Keratinocyte (primary cell): ENCODE measurements around the gene ACOT7. TPM values are rescaled to one million over a fixed set of nuclear protein-coding genes. Genes with fewer than 3 reads are reported as not detected.
A peak's percentile ranks its signal among the peaks of the same experiment; 100 is the strongest.

Experiments
- DNase-seq: peaks from one replicate; pipeline ENCODE4 v3.0.0-alpha.2; 2011; ENCODE audit warnings: low read depth, missing footprints, low spot score
- FAIRE-seq: peaks from 2 replicates; lab custom pipeline; 2011; peaks lifted over from hg19 to GRCh38; lab: Jason Lieb, UNC
- H2AFZ ChIP-seq: 2 replicates; pipeline ENCODE4 v1.6.0; 2012; ENCODE audit warnings: low read length, control low read depth, inconsistent platforms; ENCODE audit not compliant: control insufficient read depth
- H3K27ac ChIP-seq: 2 replicates; pipeline ENCODE4 v1.5.1; 2011; ENCODE audit warnings: low read length; ENCODE audit not compliant: control insufficient read depth, insufficient read depth
- H3K27me3 ChIP-seq: 3 replicates; pipeline ENCODE4 v1.6.0; 2011; ENCODE audit warnings: low read length; ENCODE audit not compliant: control insufficient read depth, insufficient read depth; ENCODE audit errors: extremely low read depth
- H3K36me3 ChIP-seq, 2 experiments: 2 replicates in 1 of 2; 3 replicates in 1 of 2; pipeline ENCODE4 v1.5.1; 2011; ENCODE audit warnings: low read length in 2 of 2, mild to moderate bottlenecking in 1 of 2; ENCODE audit not compliant: control insufficient read depth in 2 of 2, insufficient read depth in 2 of 2; ENCODE audit errors: extremely low read depth in 1 of 2
- H3K4me1 ChIP-seq: 3 replicates; pipeline ENCODE4 v1.5.1; 2011; ENCODE audit warnings: low read length; ENCODE audit not compliant: control insufficient read depth, insufficient read depth; ENCODE audit errors: extremely low read depth
- H3K4me2 ChIP-seq: 3 replicates; pipeline ENCODE4 v1.6.0; 2011; ENCODE audit warnings: low read depth, low read length; ENCODE audit not compliant: control insufficient read depth, insufficient read depth; ENCODE audit errors: extremely low read depth
- H3K4me3 ChIP-seq, 3 experiments: fragments of 200-600 bp in 1 of 3; sonication (generic) in 1 of 3; 2 replicates in 2 of 3; 3 replicates in 1 of 3; pipeline ENCODE4 v1.5.1; 2011 to 2016; ENCODE audit warnings: low read length in 3 of 3, mild to moderate bottlenecking in 3 of 3, control low read depth in 2 of 3, inconsistent platforms in 1 of 3, low read depth in 1 of 3, mixed read lengths in 1 of 3, mixed run types in 1 of 3, moderate library complexity in 1 of 3; ENCODE audit not compliant: control insufficient read depth in 2 of 3, insufficient read depth in 2 of 3; ENCODE audit errors: extremely low read depth in 1 of 3
- H3K79me2 ChIP-seq: 2 replicates; pipeline ENCODE4 v1.6.0; 2012; ENCODE audit warnings: low read length; ENCODE audit not compliant: control insufficient read depth, insufficient read depth
- H3K9ac ChIP-seq: 3 replicates; pipeline ENCODE4 v1.6.0; 2011; ENCODE audit warnings: low read length; ENCODE audit not compliant: control insufficient read depth, insufficient read depth; ENCODE audit errors: extremely low read depth
- H3K9me1 ChIP-seq: 3 replicates; pipeline ENCODE4 v1.6.0; 2011; ENCODE audit warnings: low read length; ENCODE audit not compliant: control insufficient read depth, insufficient read depth; ENCODE audit errors: extremely low read depth
- H3K9me3 ChIP-seq: 2 replicates; pipeline ENCODE4 v1.5.1; 2012; ENCODE audit warnings: low read depth, low read length; ENCODE audit not compliant: control insufficient read depth
- H4K20me1 ChIP-seq: 3 replicates; pipeline ENCODE4 v1.6.0; 2011; ENCODE audit warnings: low read length; ENCODE audit not compliant: control insufficient read depth, insufficient read depth; ENCODE audit errors: extremely low read depth
- CTCF ChIP-seq, 3 experiments: IDR thresholded peaks in 1 of 3; conservative IDR thresholded peaks in 1 of 3; optimal IDR thresholded peaks in 1 of 3; 2 replicates in 2 of 3; 3 replicates in 1 of 3; pipeline versions ENCODE3 to v1.5.1; 2011; ENCODE audit warnings: low read length in 3 of 3, mild to moderate bottlenecking in 3 of 3, moderate library complexity in 2 of 3, control low read depth in 1 of 3, inconsistent platforms in 1 of 3; ENCODE audit not compliant: insufficient read depth in 2 of 3; ENCODE audit errors: extremely low read depth in 1 of 3
- EZH2 ChIP-seq: IDR thresholded peaks from one replicate; pipeline ENCODE4 v1.6.1; 2012; ENCODE audit warnings: inconsistent platforms, mild to moderate bottlenecking, low read length, moderate library complexity
- dilution Hi-C: fragments of 300-500 bp; cut with MboI; formaldehyde crosslinking; loops from one replicate; pipeline ENCODE4 v1.7.0; 2020; ENCODE audit warnings: low sequenced_read_pairs; ENCODE audit not compliant: extremely low pct_ligation_motif_present
- polyA plus RNA-seq, 5 experiments: library from polyadenylated mRNA; depleted of rRNA in 3 of 5; stranded (reverse) in 3 of 5; stranded (forward) in 1 of 5; unstranded in 1 of 5; fragments of >200 nt; gene quantifications; 1 replicate in 1 of 5; 2 replicates in 3 of 5; 3 replicates in 1 of 5; pipeline versions ENCODE4 v1.2.1 to v1.2.3, GENCODE V29; 2011 to 2012; ENCODE audit warnings: missing spikeins in 2 of 5, low read depth in 1 of 5, low replicate concordance in 1 of 5

Gene ACOT7
- polyA plus RNA-seq, 1 donor (not counting 4 experiments of a cell fraction or from before 2014, with no cell fraction given): 226 TPM

- no peaks in the 10 kb centered on the region for H3K36me3 ChIP-seq
- H3K27ac ChIP-seq: no peak overlapping the region
- FAIRE-seq (no peak), DNase-seq (no peak)
- H3K79me2 ChIP-seq: no peaks in the 10 kb centered on the region
- H2AFZ ChIP-seq: no peak overlapping the region
- H3K4me3 ChIP-seq: no peak overlapping the region
- no peaks in the 10 kb centered on the region for H3K9me3 ChIP-seq
- dilution Hi-C loops: no loop called here
- H3K9ac ChIP-seq: no peak overlapping the region
- H4K20me1 ChIP-seq: peaks cover 9% of the 10 kb centered on the region
- no peak overlapping the region for H3K4me2 ChIP-seq
- no peaks in the 10 kb centered on the region for H3K9me1 ChIP-seq
- no peak for TF ChIP-seq CTCF (optimal IDR thresholded peaks at IDR 0.05 in 1 of 3, IDR thresholded peaks at IDR 0.05 in 1 of 3, conservative IDR thresholded peaks at IDR 0.05 in 1 of 3; ENCODE audit: extremely low read depth in 1 of 3, insufficient read depth in 2 of 3, low read length in 3 of 3)
- no peak for TF ChIP-seq EZH2
- peaks cover 9% of the 10 kb centered on the region for H3K4me1 ChIP-seq
- H3K27me3 ChIP-seq: peaks cover 38% of the 10 kb centered on the region
Observed at GRCh38 chr1:6247651-6248050, 145.9 kb downstream of the ACOT7 start.

- peaks cover 9% of the 10 kb centered on the region for H4K20me1 ChIP-seq
- H3K27ac ChIP-seq: no peak overlapping the region
- H3K79me2 ChIP-seq: no peaks in the 10 kb centered on the region
- peaks cover 9% of the 10 kb centered on the region for H3K4me1 ChIP-seq
- dilution Hi-C loops: no loop called here
- peak overlapping the region; percentile 53 for H3K4me2 ChIP-seq
- H3K9ac ChIP-seq: no peak overlapping the region
- no peak for FAIRE-seq
- H3K9me3 ChIP-seq: no peaks in the 10 kb centered on the region
- H2AFZ ChIP-seq: no peak overlapping the region
- peak; percentile 45 for DNase-seq
- no peaks in the 10 kb centered on the region for H3K36me3 ChIP-seq
- peaks cover 44% of the 10 kb centered on the region for H3K27me3 ChIP-seq
- TF ChIP-seq EZH2 (peak; percentile 29), CTCF (optimal IDR thresholded peaks at IDR 0.05 in 1 of 3, IDR thresholded peaks at IDR 0.05 in 1 of 3, conservative IDR thresholded peaks at IDR 0.05 in 1 of 3; ENCODE audit: extremely low read depth in 1 of 3, insufficient read depth in 2 of 3, low read length in 3 of 3) (peak; percentile 63 to 95 (median 93))
- H3K4me3 ChIP-seq: peak overlapping the region in 1 of 3 experiments; percentile 26
- H3K9me1 ChIP-seq: no peaks in the 10 kb centered on the region
Observed at GRCh38 chr1:6246497-6247467, 146.8 kb downstream of the ACOT7 start.
